Panc1 (cell line): ENCODE measurements around the gene FAM174C.

Experiments
- CTCF ChIP-seq: fragments of 450-650 bp; IDR thresholded peaks from 2 replicates; pipeline ENCODE4 v1.5.1; 2017; ENCODE audit warnings: mild to moderate bottlenecking
- POLR2AphosphoS5 ChIP-seq: IDR thresholded peaks from 2 replicates; pipeline ENCODE4 v1.6.1; 2012; ENCODE audit warnings: mild to moderate bottlenecking, low read depth, low read length, moderate library complexity
- REST ChIP-seq, 2 experiments: IDR thresholded peaks; 2 replicates each; pipeline ENCODE4 v1.6.1; 2011 to 2012; ENCODE audit warnings: low read depth in 2 of 2, control low read depth in 1 of 2, low read length in 1 of 2, mild to moderate bottlenecking in 1 of 2, moderate library complexity in 1 of 2; ENCODE audit not compliant: insufficient read depth in 1 of 2

GRCh38 chr19:1287354-1288225, 12.3 kb downstream of the FAM174C start:
- TF ChIP-seq CTCF (no peak), POLR2AphosphoS5 (no peak), REST (IDR thresholded peaks at IDR 0.05; ENCODE audit: insufficient read depth in 1 of 2, low read depth in 2 of 2, low read length in 1 of 2) (no peak)
